ENCODE results near the gene BRD2.

- no peak for TF ChIP-seq EZH2 (IDR thresholded peaks at IDR 0.05; ENCODE audit: insufficient read depth, low read length)
- TF ChIP-seq CTCF (IDR thresholded peaks at IDR 0.05; ENCODE audit: insufficient read depth, low read depth, low read length) = no peak
Measured at GRCh38 chr6:33028220-33028849, 59.9 kb downstream of the BRD2 start.

All from astrocyte (in vitro differentiated cells and primary cell).